Measurements from ENCODE around the gene FBXO45. TPM values are rescaled to one million over a fixed set of nuclear protein-coding genes. Genes with fewer than 3 reads are reported as not detected.
"Not testable (repeated sequence)": the region's sequence is repeated elsewhere in the genome, so short reads cannot be mapped to it uniquely, and the experiment has no call there.

FBXO45 gene
- total RNA-seq, 4 donors from 2014 or later = 9.6 to 20.8 (median 12.1) TPM

DNA sequence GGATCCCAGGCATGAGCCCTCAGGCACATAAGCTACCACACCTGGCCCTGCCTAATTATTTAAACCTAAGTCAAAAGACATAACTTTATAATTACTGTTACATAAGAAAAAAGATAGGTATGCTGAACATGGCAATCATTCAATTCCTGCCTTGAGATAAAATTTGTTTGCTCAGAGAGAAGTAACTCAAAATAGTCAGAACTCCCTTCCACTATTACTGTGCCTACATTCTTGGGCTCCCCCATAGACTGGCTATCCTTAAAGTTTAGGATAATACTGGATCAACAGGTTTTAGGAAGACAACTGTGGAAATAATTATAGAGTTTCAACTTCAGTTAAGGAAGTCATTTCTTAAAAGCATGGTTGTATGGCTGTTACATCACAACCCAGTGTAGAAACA lies 10.0 kb upstream of the FBXO45 start:
- Histone ChIP-seq H3K27me3 (no peaks in the 10 kb centered on the region), H3K4me1 (peaks cover 8 to 9% of the 10 kb centered on the region in 2 donors), H3K4me3 (no peak overlapping the region), H3K9me3 (no peaks in the 10 kb centered on the region), H3K36me3 (peaks cover 0 to 17% of the 10 kb centered on the region in 2 donors), H3K27ac (no peak overlapping the region)
- in situ Hi-C loops (cut with MboI; ENCODE audit: low sequenced_read_pairs in 4 of 4) = loop anchor here in 1 of 4 donors (25.0 kb wide), 1 partner anchor 379 kb away; the partner anchor contains the start of gene NCBP2
- intact Hi-C loops (cut with DNase I; ENCODE audit: low total_unique reads) = loop anchor here (10.0 kb wide), 1 partner anchor 306 kb away; the partner anchor contains the start of gene SENP5
- ATAC-seq (no peak), DNase-seq (no peak)
- no peak for TF ChIP-seq POLR2A (IDR thresholded peaks at IDR 0.05)
- TF ChIP-seq, protein P1, sequence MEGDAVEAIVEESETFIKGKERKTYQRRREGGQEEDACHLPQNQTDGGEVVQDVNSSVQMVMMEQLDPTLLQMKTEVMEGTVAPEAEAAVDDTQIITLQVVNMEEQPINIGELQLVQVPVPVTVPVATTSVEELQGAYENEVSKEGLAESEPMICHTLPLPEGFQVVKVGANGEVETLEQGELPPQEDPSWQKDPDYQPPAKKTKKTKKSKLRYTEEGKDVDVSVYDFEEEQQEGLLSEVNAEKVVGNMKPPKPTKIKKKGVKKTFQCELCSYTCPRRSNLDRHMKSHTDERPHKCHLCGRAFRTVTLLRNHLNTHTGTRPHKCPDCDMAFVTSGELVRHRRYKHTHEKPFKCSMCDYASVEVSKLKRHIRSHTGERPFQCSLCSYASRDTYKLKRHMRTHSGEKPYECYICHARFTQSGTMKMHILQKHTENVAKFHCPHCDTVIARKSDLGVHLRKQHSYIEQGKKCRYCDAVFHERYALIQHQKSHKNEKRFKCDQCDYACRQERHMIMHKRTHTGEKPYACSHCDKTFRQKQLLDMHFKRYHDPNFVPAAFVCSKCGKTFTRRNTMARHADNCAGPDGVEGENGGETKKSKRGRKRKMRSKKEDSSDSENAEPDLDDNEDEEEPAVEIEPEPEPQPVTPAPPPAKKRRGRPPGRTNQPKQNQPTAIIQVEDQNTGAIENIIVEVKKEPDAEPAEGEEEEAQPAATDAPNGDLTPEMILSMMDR (IDR thresholded peaks at IDR 0.05 in 4 of 5, conservative IDR thresholded peaks at IDR 0.05 in 1 of 5) = no peak

GRCh38 chr3:196559826-196560225 lies 8.6 kb upstream of the FBXO45 start:
- Histone ChIP-seq H3K27me3 (no peaks in the 10 kb centered on the region), H3K36me3 (peaks cover 0 to 17% of the 10 kb centered on the region in 2 donors), H3K4me1 (no peaks in the 10 kb centered on the region), H3K9me3 (no peaks in the 10 kb centered on the region), H3K4me3 (no peak overlapping the region), H3K27ac (no peak overlapping the region)
- ATAC-seq (no peak), DNase-seq (no peak)
- intact Hi-C loops (cut with DNase I; ENCODE audit: low total_unique reads) = loop anchor here (5.0 to 10.0 kb wide), 2 partner anchors 305 to 802 kb away; partner anchors contain the start of gene SENP5
- TF ChIP-seq, protein P1 (IDR thresholded peaks at IDR 0.05 in 4 of 5, conservative IDR thresholded peaks at IDR 0.05 in 1 of 5) = no peak
- TF ChIP-seq POLR2A (IDR thresholded peaks at IDR 0.05) = no peak
- in situ Hi-C loops (cut with MboI; ENCODE audit: low sequenced_read_pairs in 4 of 4) = loop anchor here in 1 of 4 donors (25.0 kb wide), 1 partner anchor 377 kb away; the partner anchor contains the start of gene NCBP2

GRCh38 chr3:196563721-196564225 lies 4.7 kb upstream of the FBXO45 start:
- Histone ChIP-seq H3K9me3 (no peaks in the 10 kb centered on the region), H3K4me3 (no peak overlapping the region), H3K27me3 (no peaks in the 10 kb centered on the region), H3K27ac (no peak overlapping the region), H3K4me1 (peaks cover 7% of the 10 kb centered on the region in 2 donors), H3K36me3 (peaks cover 0 to 13% of the 10 kb centered on the region in 2 donors)
- ATAC-seq (no peak), DNase-seq (no peak)
- in situ Hi-C loops (cut with MboI; ENCODE audit: low sequenced_read_pairs in 4 of 4) = loop anchor here in 1 of 4 donors (25.0 kb wide), 1 partner anchor 374 kb away; the partner anchor contains the start of gene NCBP2
- TF ChIP-seq POLR2A (IDR thresholded peaks at IDR 0.05) = no peak
- TF ChIP-seq, protein P1 (IDR thresholded peaks at IDR 0.05 in 4 of 5, conservative IDR thresholded peaks at IDR 0.05 in 1 of 5) = no peak
- intact Hi-C loops (cut with DNase I; ENCODE audit: low total_unique reads) = loop anchor here (5.0 kb wide), 1 partner anchor 799 kb away; no protein-coding TSS in a partner anchor

DNA sequence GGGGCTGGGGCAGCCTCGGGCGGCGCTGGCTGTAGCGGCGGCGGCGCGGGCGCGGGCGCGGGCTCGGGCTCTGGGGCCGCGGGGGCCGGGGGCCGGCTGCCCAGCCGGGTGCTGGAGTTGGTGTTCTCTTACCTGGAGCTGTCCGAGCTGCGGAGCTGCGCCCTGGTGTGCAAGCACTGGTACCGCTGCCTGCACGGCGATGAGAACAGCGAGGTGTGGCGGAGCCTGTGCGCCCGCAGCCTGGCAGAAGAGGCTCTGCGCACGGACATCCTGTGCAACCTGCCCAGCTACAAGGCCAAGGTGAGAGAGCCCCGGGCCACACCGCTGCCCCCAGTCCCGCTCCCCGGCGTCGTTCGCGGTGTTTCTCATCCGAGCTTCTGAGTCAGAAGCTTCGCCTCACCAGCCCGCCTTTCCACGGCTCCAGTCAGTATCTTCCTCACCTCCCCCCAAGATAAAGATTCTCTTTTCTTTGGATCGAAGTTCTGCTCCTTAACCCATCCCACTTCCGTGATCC lies 600 bp downstream of the FBXO45 start:
- Histone ChIP-seq H3K4me1 (peaks cover 19 to 23% of the 10 kb centered on the region in 2 donors), H3K9me3 (no peaks in the 10 kb centered on the region), H3K4me3 (peak overlapping the region; percentile 82 to 98 (median 88)), H3K27ac (peak overlapping the region; percentile 81 to 92 (median 89)), H3K36me3 (no peaks in the 10 kb centered on the region), H3K27me3 (no peaks in the 10 kb centered on the region)
- TF ChIP-seq, protein P1 (IDR thresholded peaks at IDR 0.05 in 4 of 5, conservative IDR thresholded peaks at IDR 0.05 in 1 of 5) = peak in 1 of 5 experiments; percentile 2
- TF ChIP-seq POLR2A (IDR thresholded peaks at IDR 0.05) = no peak
- DNase-seq (peak; percentile 7 to 53), ATAC-seq (peak; percentile 63)
- in situ Hi-C loops (cut with MboI; ENCODE audit: low sequenced_read_pairs in 4 of 4) (loop anchor here in 1 of 4 donors (25.0 kb wide), 1 partner anchor 368 kb away; the partner anchor contains the start of gene NCBP2), intact Hi-C loops (cut with DNase I; ENCODE audit: low total_unique reads) (loop anchor here (2.0 kb wide), 1 partner anchor 374 kb away; the partner anchor contains the start of gene NCBP2)

GRCh38 chr3:196570332-196570731 lies 1.9 kb downstream of the FBXO45 start:
- DNase-seq; H3K27me3 ChIP-seq; ATAC-seq; H3K36me3 ChIP-seq; H3K27ac ChIP-seq; H3K9me3 ChIP-seq; intact Hi-C loops (cut with DNase I; ENCODE audit: low total_unique reads); H3K4me3 ChIP-seq: not testable (repeated sequence)
- peaks cover 19 to 23% of the 10 kb centered on the region in 2 donors for H3K4me1 ChIP-seq
- in situ Hi-C loops (cut with MboI; ENCODE audit: low sequenced_read_pairs in 4 of 4) = loop anchor here in 1 of 4 donors (25.0 kb wide), 1 partner anchor 367 kb away; the partner anchor contains the start of gene NCBP2

All from gastrocnemius medialis (tissue), 4 donors.